ENCODE data around the gene IGLL5. TPM values are rescaled to one million over a fixed set of nuclear protein-coding genes. Genes with fewer than 3 reads are reported as not detected.

IGLL5 gene
- total and polyA plus RNA-seq, 2 experiments from 2014 or later = not detected

DNA sequence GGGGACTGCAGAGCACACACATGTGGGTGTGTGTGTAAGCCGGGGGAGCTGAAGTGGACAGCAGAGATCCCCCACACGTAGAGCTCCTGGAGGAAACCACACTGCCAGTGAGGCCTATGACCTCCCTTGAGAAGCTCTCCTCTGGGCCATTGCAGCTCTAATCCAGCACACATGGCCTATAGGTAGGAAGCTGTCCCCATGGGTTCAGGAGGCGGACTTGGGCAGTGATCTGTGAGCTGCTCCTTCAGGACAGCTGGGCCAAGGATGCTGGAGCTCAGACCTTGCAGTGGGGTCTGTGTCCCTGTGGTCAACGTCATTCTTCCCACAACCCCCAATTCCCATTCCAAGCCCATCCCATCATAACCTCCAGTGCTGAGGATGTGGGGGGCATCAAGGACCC lies 29.8 kb downstream of the IGLL5 start:
- Histone ChIP-seq H4K20me1 (ENCODE audit: insufficient read depth) (no peaks in the 10 kb centered on the region), H3F3A (ENCODE audit: insufficient read depth) (no peaks in the 10 kb centered on the region), H3K27ac (no peak overlapping the region), H3K4me1 (ENCODE audit: insufficient read depth) (no peaks in the 10 kb centered on the region), H3K4me2 (ENCODE audit: unreplicated experiment) (no peak overlapping the region), H3K36me3 (ENCODE audit: low read depth) (no peaks in the 10 kb centered on the region), H3K9me2 (ENCODE audit: insufficient read depth) (no peaks in the 10 kb centered on the region), H3K9ac (no peak overlapping the region), H3K4me3 (no peak overlapping the region), H3K9me3 (ENCODE audit: low read depth) (no peaks in the 10 kb centered on the region), H2AFZ (no peak overlapping the region), H3K79me2 (ENCODE audit: insufficient read depth) (no peaks in the 10 kb centered on the region), H3K27me3 (replicated peaks; ENCODE audit: insufficient read depth) (no peaks in the 10 kb centered on the region; the same call in 1 of the 2 replicates)
- no peak for DNase-seq
- in situ Hi-C loops (cut with MboI) = no loop called here
- WGBS, 2 experiments (ENCODE audit: low coverage in 1 of 2, low lambda C conversion rate in 2 of 2, missing lambda C conversion rate in 2 of 2) = 48 to 54% methylated on average over 4 of the region's 4 CpGs
- TF ChIP-seq EZH2phosphoT487 (IDR thresholded peaks at IDR 0.05; ENCODE audit: insufficient read depth, low read depth) = no peak
- TF ChIP-seq EZH2 (IDR thresholded peaks at IDR 0.05; ENCODE audit: insufficient read depth, poor library complexity, severe bottlenecking) = no peak

DNA sequence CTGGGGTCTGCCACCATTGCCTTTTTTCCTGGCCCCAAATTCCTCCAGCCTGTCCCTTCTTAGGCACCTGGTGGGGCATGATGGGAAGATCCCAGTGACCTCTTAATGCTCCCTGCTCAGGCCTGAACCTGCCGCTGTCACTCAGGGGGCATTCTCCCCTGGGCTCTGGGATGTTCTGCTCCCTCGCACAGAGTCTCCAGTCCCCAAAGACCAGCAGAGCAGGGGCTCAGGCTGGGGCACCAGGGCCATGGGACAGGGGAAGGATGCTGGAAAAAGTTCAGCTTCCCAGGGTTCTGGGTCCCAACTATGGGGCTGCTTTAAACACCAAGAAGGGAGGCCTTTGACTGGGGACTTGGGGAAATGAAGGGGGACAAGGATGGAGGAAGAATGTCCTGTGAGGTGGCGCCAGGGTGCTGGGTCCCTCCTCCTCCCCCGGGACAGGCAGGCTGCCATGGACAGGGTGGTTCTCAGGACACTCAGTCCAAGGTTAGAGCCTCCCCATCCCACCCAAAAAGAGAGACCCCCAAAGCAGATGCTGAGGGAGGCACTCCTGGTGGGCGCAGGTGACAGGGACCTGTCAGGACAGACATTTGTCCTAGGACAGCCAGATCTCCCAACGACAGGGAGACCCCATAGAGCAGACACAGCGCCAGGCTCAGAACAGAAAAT lies 30.8 kb downstream of the IGLL5 start:
- H2AFZ ChIP-seq = no peak overlapping the region
- no peaks in the 10 kb centered on the region for H3F3A ChIP-seq (ENCODE audit: insufficient read depth)
- TF ChIP-seq EZH2phosphoT487 (IDR thresholded peaks at IDR 0.05; ENCODE audit: insufficient read depth, low read depth) (no peak), EZH2 (IDR thresholded peaks at IDR 0.05; ENCODE audit: insufficient read depth, poor library complexity, severe bottlenecking) (no peak)
- no peak overlapping the region for H3K27ac ChIP-seq
- H3K36me3 ChIP-seq (ENCODE audit: low read depth) = no peaks in the 10 kb centered on the region
- H3K27me3 ChIP-seq (replicated peaks; ENCODE audit: insufficient read depth) = no peaks in the 10 kb centered on the region
- H3K4me2 ChIP-seq (ENCODE audit: unreplicated experiment) = no peak overlapping the region
- H3K9me3 ChIP-seq (ENCODE audit: low read depth) = no peaks in the 10 kb centered on the region
- H3K4me3 ChIP-seq = no peak overlapping the region
- in situ Hi-C loops (cut with MboI) = no loop called here
- H3K9ac ChIP-seq = no peak overlapping the region
- 29 to 38% methylated on average over 7 of the region's 7 CpGs for WGBS, 2 experiments (ENCODE audit: low coverage in 1 of 2, low lambda C conversion rate in 2 of 2, missing lambda C conversion rate in 2 of 2)
- no peaks in the 10 kb centered on the region for H4K20me1 ChIP-seq (ENCODE audit: insufficient read depth)
- no peaks in the 10 kb centered on the region for H3K79me2 ChIP-seq (ENCODE audit: insufficient read depth)
- DNase-seq = no peak
- H3K4me1 ChIP-seq (ENCODE audit: insufficient read depth) = no peaks in the 10 kb centered on the region
- no peaks in the 10 kb centered on the region for H3K9me2 ChIP-seq (ENCODE audit: insufficient read depth)

DNA sequence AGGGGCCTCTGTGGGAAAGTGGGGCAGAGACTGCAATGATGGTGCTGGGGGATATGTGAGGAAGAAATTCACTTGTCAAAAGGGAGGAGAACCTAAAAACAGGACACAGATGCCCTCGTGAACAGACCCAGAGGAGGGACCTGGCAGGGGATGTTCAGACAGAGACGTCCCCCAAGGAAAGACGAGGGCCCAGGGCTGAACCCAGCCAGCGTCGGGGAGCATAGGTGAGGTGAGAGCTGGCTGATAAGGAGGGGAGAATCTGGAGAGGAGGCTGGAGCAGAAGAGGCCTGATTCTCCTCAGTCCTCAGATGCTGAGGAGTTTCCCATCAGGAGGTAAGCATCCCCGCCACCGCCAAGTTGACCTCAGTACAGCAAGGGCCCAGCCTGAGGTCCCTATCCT lies 31.4 kb downstream of the IGLL5 start:
- no peak for DNase-seq
- no peak overlapping the region for H3K4me3 ChIP-seq
- H3K9me2 ChIP-seq (ENCODE audit: insufficient read depth) = no peaks in the 10 kb centered on the region

DNA sequence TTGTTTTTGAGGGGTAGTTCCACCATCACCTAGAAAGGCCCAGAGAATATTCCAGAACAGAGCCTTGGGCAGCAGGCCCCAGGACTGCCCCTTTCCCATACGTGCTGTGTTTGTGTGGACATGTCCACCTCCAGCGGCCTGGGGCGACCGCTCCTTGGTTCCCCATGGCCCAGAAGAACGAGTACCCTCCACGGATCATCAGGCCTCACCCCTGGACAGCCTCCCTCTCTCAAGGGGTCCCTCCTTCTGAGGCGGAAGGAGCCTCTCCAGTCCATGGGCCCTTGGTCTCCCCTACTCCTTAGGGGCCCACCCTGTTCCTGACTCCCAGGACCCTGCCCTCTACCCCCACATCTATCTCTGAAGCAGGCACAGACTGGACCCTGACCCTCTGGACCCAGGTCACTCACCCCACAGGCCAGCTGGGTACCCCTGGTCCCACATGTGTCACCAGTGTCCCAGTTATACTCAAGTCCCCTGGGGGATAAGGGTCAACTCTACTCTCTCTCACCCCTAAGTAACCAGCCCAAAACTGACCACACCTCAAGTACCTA lies 32.6 kb downstream of the IGLL5 start:
- Histone ChIP-seq H3K9ac (no peak overlapping the region), H3F3A (ENCODE audit: insufficient read depth) (no peaks in the 10 kb centered on the region), H3K4me2 (ENCODE audit: unreplicated experiment) (no peak overlapping the region), H3K9me3 (ENCODE audit: low read depth) (no peaks in the 10 kb centered on the region), H4K20me1 (ENCODE audit: insufficient read depth) (no peaks in the 10 kb centered on the region), H3K9me2 (ENCODE audit: insufficient read depth) (no peaks in the 10 kb centered on the region), H3K36me3 (ENCODE audit: low read depth) (no peaks in the 10 kb centered on the region), H3K4me3 (no peak overlapping the region), H3K79me2 (ENCODE audit: insufficient read depth) (no peaks in the 10 kb centered on the region), H3K27ac (no peak overlapping the region), H3K27me3 (replicated peaks; ENCODE audit: insufficient read depth) (no peaks in the 10 kb centered on the region), H2AFZ (no peak overlapping the region), H3K4me1 (ENCODE audit: insufficient read depth) (no peaks in the 10 kb centered on the region)
- 53 to 56% methylated on average over 7 of the region's 7 CpGs for WGBS, 2 experiments (ENCODE audit: low coverage in 1 of 2, low lambda C conversion rate in 2 of 2, missing lambda C conversion rate in 2 of 2)
- DNase-seq = no peak
- no peak for TF ChIP-seq EZH2 (IDR thresholded peaks at IDR 0.05; ENCODE audit: insufficient read depth, poor library complexity, severe bottlenecking)
- TF ChIP-seq EZH2phosphoT487 (IDR thresholded peaks at IDR 0.05; ENCODE audit: insufficient read depth, low read depth) = no peak
- in situ Hi-C loops (cut with MboI) = no loop called here

More for the DNA sequence above, 31.4 kb downstream of the IGLL5 start:
- no peak for TF ChIP-seq EZH2 (IDR thresholded peaks at IDR 0.05; ENCODE audit: insufficient read depth, poor library complexity, severe bottlenecking)
- no peak for TF ChIP-seq EZH2phosphoT487 (IDR thresholded peaks at IDR 0.05; ENCODE audit: insufficient read depth, low read depth)
- H3K9ac ChIP-seq = no peak overlapping the region
- no peaks in the 10 kb centered on the region for H4K20me1 ChIP-seq (ENCODE audit: insufficient read depth)
- WGBS, 2 experiments (ENCODE audit: low coverage in 1 of 2, low lambda C conversion rate in 2 of 2, missing lambda C conversion rate in 2 of 2) = 51 to 52% methylated on average over 7 of the region's 7 CpGs
- no peaks in the 10 kb centered on the region for H3K9me3 ChIP-seq (ENCODE audit: low read depth)
- H3K4me2 ChIP-seq (ENCODE audit: unreplicated experiment) = no peak overlapping the region
- no peak overlapping the region for H3K27ac ChIP-seq
- no peaks in the 10 kb centered on the region for H3K79me2 ChIP-seq (ENCODE audit: insufficient read depth)
- H3K4me1 ChIP-seq (ENCODE audit: insufficient read depth) = no peaks in the 10 kb centered on the region
- H2AFZ ChIP-seq = no peak overlapping the region
- no peaks in the 10 kb centered on the region for H3F3A ChIP-seq (ENCODE audit: insufficient read depth)
- no peaks in the 10 kb centered on the region for H3K36me3 ChIP-seq (ENCODE audit: low read depth)
- no peaks in the 10 kb centered on the region for H3K27me3 ChIP-seq (replicated peaks; ENCODE audit: insufficient read depth)
- in situ Hi-C loops (cut with MboI) = no loop called here
